D721Med (cell line): ENCODE data around the gene GUCY1B1.

Experiments
- DNase-seq: peaks from one replicate; pipeline ENCODE4 v3.0.0; 2011; ENCODE audit warnings: low spot score; ENCODE audit not compliant: insufficient read length
- FAIRE-seq: peaks from 2 replicates; lab custom pipeline; 2011; peaks lifted over from hg19 to GRCh38; lab: Jason Lieb, UNC
- CTCF ChIP-seq: IDR thresholded peaks from 2 replicates; pipeline ENCODE4 v1.5.1; 2012; ENCODE audit warnings: mild to moderate bottlenecking, control low read depth; ENCODE audit not compliant: insufficient read depth; ENCODE audit errors: missing control alignments

GUCY1B1 gene

GRCh38 chr4:155742310-155743015 is 16.4 kb upstream of the GUCY1B1 start:
- FAIRE-seq (no peak), DNase-seq (no peak)
- no peak for TF ChIP-seq CTCF

GRCh38 chr4:155745984-155746383 is 12.8 kb upstream of the GUCY1B1 start:
- DNase-seq (no peak), FAIRE-seq (no peak)
- TF ChIP-seq CTCF: no peak

GRCh38 chr4:155748039-155748438 is 10.8 kb upstream of the GUCY1B1 start:
- TF ChIP-seq CTCF: no peak
- FAIRE-seq: no peak
- DNase-seq: no peak

GRCh38 chr4:155749041-155749440 is 9.8 kb upstream of the GUCY1B1 start:
- no peak for FAIRE-seq
- no peak for TF ChIP-seq CTCF
- no peak for DNase-seq

GRCh38 chr4:155751569-155751968 is 7.3 kb upstream of the GUCY1B1 start:
- TF ChIP-seq CTCF: no peak
- DNase-seq (no peak), FAIRE-seq (no peak)

- DNase-seq: no peak
- no peak for TF ChIP-seq CTCF
- FAIRE-seq: no peak
These were observed 1.0 kb upstream of the GUCY1B1 start for GRCh38 chr4:155757745-155758265.

- DNase-seq: peak; percentile 25
- no peak for TF ChIP-seq CTCF
- FAIRE-seq: no peak
These were observed 791 bp downstream of the GUCY1B1 start for GRCh38 chr4:155759372-155760252.
